AG04449 (cell line): ENCODE results near the gene ERICH6.

Source experiments
- CTCF ChIA-PET: fragments of 350-600 bp; formaldehyde crosslinking; extraction: SDS; loops from one replicate; lab custom pipeline; 2021; ENCODE audit warnings: antibody characterized with exemption; lab: Yijun Ruan, JAX
- POLR2A ChIA-PET: fragments of 400-600, 350-600 bp; formaldehyde crosslinking; extraction: SDS; loops from one replicate; lab custom pipeline; 2020; ENCODE audit warnings: antibody characterized with exemption, inconsistent platforms; lab: Yijun Ruan, JAX
- DNase-seq: peaks from one replicate; pipeline ENCODE4 v3.0.0-alpha.2; 2010; ENCODE audit warnings: low read depth, low spot score
- H3K4me3 ChIP-seq: 2 replicates; pipeline ENCODE4 v1.5.1; 2011; ENCODE audit warnings: low read depth, mild to moderate bottlenecking, control low read depth, low read length
- TF ChIP-seq, protein P1 (sequence below): IDR thresholded peaks from one replicate; pipeline ENCODE4 v1.5.1; 2011; ENCODE audit warnings: mild to moderate bottlenecking, moderate library complexity, low read length, control low read depth, inconsistent platforms; ENCODE audit not compliant: insufficient read depth; ENCODE audit errors: missing control alignments

Gene ERICH6

DNA sequence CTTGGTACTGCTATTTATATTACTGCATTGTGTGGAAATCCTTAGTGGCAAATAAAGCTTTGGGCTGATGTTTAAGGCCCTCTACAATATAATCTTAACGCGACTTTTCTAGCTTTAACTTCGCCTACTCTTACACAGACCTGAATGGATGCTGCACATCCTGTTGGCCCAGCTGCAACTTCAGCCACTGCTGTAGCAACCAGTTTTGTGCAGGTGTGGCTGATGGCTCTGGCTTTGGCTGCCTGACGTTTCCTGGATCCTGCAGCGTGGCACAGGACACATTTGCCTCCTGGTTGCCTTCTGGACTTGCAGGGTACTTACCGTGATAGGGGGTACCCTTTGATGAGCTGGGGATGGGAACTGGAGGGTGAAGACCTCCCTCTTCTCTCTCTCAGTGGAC is 20.2 kb upstream of the ERICH6 start:
- POLR2A ChIA-PET, result no interaction called here
- DNase-seq, result no peak
- TF ChIP-seq, protein P1, sequence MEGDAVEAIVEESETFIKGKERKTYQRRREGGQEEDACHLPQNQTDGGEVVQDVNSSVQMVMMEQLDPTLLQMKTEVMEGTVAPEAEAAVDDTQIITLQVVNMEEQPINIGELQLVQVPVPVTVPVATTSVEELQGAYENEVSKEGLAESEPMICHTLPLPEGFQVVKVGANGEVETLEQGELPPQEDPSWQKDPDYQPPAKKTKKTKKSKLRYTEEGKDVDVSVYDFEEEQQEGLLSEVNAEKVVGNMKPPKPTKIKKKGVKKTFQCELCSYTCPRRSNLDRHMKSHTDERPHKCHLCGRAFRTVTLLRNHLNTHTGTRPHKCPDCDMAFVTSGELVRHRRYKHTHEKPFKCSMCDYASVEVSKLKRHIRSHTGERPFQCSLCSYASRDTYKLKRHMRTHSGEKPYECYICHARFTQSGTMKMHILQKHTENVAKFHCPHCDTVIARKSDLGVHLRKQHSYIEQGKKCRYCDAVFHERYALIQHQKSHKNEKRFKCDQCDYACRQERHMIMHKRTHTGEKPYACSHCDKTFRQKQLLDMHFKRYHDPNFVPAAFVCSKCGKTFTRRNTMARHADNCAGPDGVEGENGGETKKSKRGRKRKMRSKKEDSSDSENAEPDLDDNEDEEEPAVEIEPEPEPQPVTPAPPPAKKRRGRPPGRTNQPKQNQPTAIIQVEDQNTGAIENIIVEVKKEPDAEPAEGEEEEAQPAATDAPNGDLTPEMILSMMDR, result no peak
- CTCF ChIA-PET, result interaction anchor here (0.6 to 7.7 kb wide), 2 partner anchors 140 to 144 kb away, joined by 3 to 104 read pairs; no protein-coding TSS in a partner anchor
- no peak overlapping the region for H3K4me3 ChIP-seq

DNA sequence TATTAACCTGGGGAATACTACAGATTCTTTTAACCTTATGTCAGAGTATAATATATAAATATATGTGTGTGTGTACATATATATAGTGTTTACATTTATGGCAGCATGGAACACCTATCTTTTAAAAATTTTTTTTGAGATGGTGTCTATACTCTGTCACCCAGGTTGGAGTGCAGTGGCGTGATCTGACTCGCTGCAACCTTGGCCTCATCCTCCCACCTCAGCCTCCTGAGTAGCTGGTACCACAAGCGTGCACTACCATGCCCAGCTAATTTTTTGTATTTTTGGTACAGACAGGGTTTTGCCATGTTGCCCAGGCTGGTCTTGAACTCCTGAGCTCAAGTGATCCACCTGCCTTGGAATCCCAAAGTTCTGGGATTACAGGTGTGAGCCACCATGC is 18.5 kb upstream of the ERICH6 start:
- TF ChIP-seq, protein P1, result no peak
- no peak overlapping the region for H3K4me3 ChIP-seq
- POLR2A ChIA-PET, result interaction anchor here (0.7 kb wide), 1 partner anchor 13 kb away, joined by 3 read pairs; no protein-coding TSS in a partner anchor
- DNase-seq, result no peak
- CTCF ChIA-PET, result interaction anchor here (1.0 to 7.7 kb wide), 23 partner anchors 8 to 429 kb away, joined by 3 to 104 read pairs (median 6); partner anchors contain the start of genes ERICH6 and SIAH2

DNA sequence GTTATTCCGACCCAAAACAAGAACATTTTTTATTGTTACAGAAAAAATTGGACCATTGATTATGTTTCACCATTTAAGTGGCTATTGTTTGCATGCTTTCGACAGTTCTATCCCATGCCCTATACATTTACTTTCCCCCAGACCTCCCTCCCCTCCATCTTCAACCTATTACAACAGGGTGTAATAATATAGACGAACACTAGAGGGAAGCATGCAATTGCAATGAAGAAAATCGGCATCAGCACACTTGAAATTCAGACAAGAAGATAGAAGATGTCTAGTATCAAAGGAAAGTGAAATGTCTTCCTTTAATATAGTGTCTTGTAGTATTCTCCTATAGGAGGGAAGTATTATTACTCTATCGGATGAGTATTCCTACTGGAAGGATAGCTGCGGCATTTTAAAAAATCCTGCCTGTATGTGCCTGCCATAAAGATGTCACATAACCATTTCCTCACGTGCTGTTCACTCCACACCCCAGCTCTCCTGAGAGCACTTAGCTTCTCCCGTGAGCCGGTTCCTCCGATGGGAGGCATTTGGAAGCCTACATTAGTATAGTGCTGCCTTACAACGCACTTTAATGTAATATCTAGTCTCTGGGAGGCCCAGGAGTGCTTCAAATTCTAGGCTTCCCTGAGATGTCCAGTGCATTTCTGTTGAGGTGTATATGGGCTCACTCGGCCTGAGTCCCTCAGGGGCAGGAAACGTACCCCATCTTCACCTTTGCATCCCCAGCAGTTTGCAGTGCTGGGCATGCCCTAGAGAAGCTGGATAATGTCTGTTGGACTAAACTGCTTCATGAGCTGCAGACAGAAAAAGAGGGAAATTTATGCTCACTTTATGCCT is 17.8 kb upstream of the ERICH6 start:
- no peak overlapping the region for H3K4me3 ChIP-seq
- POLR2A ChIA-PET, result no interaction called here
- TF ChIP-seq, protein P1, result peak; percentile 63
- DNase-seq, result no peak
- CTCF ChIA-PET, result interaction anchor here (0.6 to 7.7 kb wide), 38 partner anchors 8 to 430 kb away, joined by 3 to 104 read pairs (median 4); partner anchors contain the start of genes ERICH6 and SIAH2

DNA sequence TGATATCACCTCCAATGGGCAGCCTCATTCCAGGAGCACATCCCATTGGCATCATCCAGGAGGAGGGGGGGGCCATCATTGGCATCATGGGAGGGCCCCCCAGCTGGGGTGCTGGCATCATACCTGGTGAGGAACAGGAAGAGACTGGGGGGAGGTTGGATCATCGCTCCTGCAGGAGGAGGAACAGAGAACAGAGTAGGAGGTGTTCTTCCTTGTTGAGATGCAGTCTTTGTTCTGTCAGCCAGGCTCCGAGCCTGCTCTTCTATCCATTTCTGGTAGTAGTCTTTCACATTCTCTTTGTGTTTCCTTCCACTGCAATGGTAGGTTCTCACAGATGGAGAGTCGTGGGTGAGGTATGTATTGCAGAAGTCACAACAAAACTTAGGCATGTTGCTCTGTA is 16.7 kb upstream of the ERICH6 start:
- TF ChIP-seq, protein P1, result no peak
- DNase-seq, result no peak
- no peak overlapping the region for H3K4me3 ChIP-seq
- POLR2A ChIA-PET, result no interaction called here
- CTCF ChIA-PET, result interaction anchor here (1.0 to 7.7 kb wide), 19 partner anchors 8 to 426 kb away, joined by 3 to 104 read pairs (median 9); partner anchors contain the start of genes ERICH6 and SIAH2

DNA sequence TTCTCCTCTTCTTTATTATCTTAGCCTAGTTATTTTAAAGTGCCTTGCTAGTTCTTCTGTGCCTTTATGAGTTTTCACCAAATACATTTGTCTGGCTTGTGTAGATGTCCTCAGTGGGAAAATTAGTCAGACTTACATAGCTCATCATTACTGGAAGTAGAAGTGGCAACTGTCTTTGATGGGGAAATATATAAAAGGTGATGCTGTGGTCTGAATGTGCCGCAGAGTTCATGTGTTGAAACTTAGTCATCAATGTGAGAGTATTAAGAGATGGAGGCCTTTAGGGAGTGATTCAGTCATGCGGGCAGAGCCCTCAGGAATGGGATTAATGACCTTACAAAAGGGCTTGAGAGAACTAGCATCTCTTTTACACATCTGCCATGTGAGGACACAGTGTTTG is 6.4 kb upstream of the ERICH6 start:
- no peak for DNase-seq
- ChIA-PET CTCF (interaction anchor here (1.6 to 1.7 kb wide), 2 partner anchors 9 to 11 kb away, joined by 5 to 7 read pairs; no protein-coding TSS in a partner anchor), POLR2A (no interaction called here)
- TF ChIP-seq, protein P1, result no peak
- no peak overlapping the region for H3K4me3 ChIP-seq

DNA sequence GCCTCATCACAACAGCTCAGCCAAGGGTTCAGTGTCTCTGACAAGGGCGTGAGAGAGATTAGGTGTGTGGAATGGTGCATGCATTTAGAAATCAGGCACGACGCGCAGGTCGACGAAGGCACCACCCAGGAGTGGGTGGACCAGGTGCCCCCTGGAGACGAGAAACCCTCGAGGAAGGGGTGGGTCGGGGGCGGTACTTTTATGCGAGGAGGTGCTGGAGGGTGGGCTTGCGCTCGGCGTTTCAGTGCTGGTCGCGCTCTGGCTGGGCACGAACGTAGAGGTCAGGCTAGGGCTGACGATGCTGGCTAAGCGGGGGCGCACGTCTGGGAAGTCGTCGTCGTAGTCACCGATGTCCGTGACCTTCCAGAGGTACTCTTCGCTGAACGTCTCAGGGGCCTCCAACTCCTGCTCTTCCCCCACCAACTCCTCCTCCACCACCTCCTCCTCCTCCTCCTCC is 393 bp downstream of the ERICH6 start:
- TF ChIP-seq, protein P1, result no peak
- peak overlapping the region; percentile 75 for H3K4me3 ChIP-seq
- DNase-seq, result no peak
- CTCF ChIA-PET, result interaction anchor here (0.8 to 3.2 kb wide), 3 partner anchors 15 to 110 kb away, joined by 3 to 23 read pairs (median 4); no protein-coding TSS in a partner anchor
- POLR2A ChIA-PET, result interaction anchor here (0.6 to 1.1 kb wide), 5 partner anchors 57 to 165 kb away, joined by 3 to 7 read pairs (median 3); partner anchors contain the start of gene SIAH2
